HG03103 (cell line): ENCODE data around the gene DLEC1.
"Not testable (repeated sequence)": the region's sequence is repeated elsewhere in the genome, so short reads cannot be mapped to it uniquely, and the experiment has no call there.

Experiments used
- ATAC-seq: cut with Tn5 transposase; IDR thresholded peaks from one replicate; pipeline ENCODE4 v1.9.1; 2021; ENCODE audit warnings: low read depth; ENCODE audit not compliant: unreplicated experiment

DLEC1 gene

GRCh38 chr3:38077073-38077472, 38.1 kb downstream of the DLEC1 start:
- not testable (repeated sequence) for ATAC-seq

- not testable (repeated sequence) for ATAC-seq
Observed at GRCh38 chr3:38082296-38082695, 43.3 kb downstream of the DLEC1 start.

GRCh38 chr3:38083254-38083653, 44.2 kb downstream of the DLEC1 start:
- not testable (repeated sequence) for ATAC-seq

- ATAC-seq, result no peak
Observed at GRCh38 chr3:38083871-38084333, 44.9 kb downstream of the DLEC1 start.

GRCh38 chr3:38084334-38085310, 45.6 kb downstream of the DLEC1 start:
- ATAC-seq, result no peak

- no peak for ATAC-seq
Observed at GRCh38 chr3:38085311-38085942, 46.4 kb downstream of the DLEC1 start.

GRCh38 chr3:38085943-38086324, 46.9 kb downstream of the DLEC1 start:
- no peak for ATAC-seq

- no peak for ATAC-seq
Observed at GRCh38 chr3:38086496-38086895, 47.5 kb downstream of the DLEC1 start.

GRCh38 chr3:38087278-38087677, 48.3 kb downstream of the DLEC1 start:
- ATAC-seq, result not testable (repeated sequence)

GRCh38 chr3:38088126-38089078, 49.4 kb downstream of the DLEC1 start:
- no peak for ATAC-seq

- ATAC-seq, result no peak
Observed at GRCh38 chr3:38089163-38089562, 50.2 kb downstream of the DLEC1 start.

GRCh38 chr3:38090453-38090852, 51.4 kb downstream of the DLEC1 start:
- ATAC-seq, result no peak

GRCh38 chr3:38094999-38095398, 56.0 kb downstream of the DLEC1 start:
- no peak for ATAC-seq

GRCh38 chr3:38095669-38096483, 56.9 kb downstream of the DLEC1 start:
- ATAC-seq, result no peak

GRCh38 chr3:38097446-38098375, 58.7 kb downstream of the DLEC1 start:
- ATAC-seq, result no peak

GRCh38 chr3:38098376-38098723, 59.3 kb downstream of the DLEC1 start:
- ATAC-seq, result no peak

- no peak for ATAC-seq
Observed at GRCh38 chr3:38099518-38099917, 60.5 kb downstream of the DLEC1 start.

GRCh38 chr3:38100498-38100897, 61.5 kb downstream of the DLEC1 start:
- ATAC-seq, result no peak
